IMR-90 (cell line): ENCODE measurements around the gene ANO10. TPM values are rescaled to one million over a fixed set of nuclear protein-coding genes. Genes with fewer than 3 reads are reported as not detected.

Experiments used
- ATAC-seq: fragments of 200-7000 bp; cut with Tn5 transposase; 2 replicates; pipeline ENCODE4 v1.9.1; 2020; ENCODE audit warnings: low read depth, mild to moderate bottlenecking, moderate library complexity
- BruUV-seq: library from RNA; stranded (reverse); fragments of 400-500 nt; replicated peaks from 2 replicates; lab custom pipeline; 2021; lab: Mats Ljungman, UMichigan
- CTCF ChIA-PET: fragments of 300-600 bp; formaldehyde crosslinking; extraction: SDS; loops from one replicate; lab custom pipeline; 2021; ENCODE audit warnings: antibody characterized with exemption; lab: Yijun Ruan, JAX
- POLR2A ChIA-PET: fragments of 300-600 bp; sonication (Branson Sonifier 250); formaldehyde crosslinking; loops from one replicate; lab custom pipeline; 2022; ENCODE audit warnings: antibody characterized with exemption; ENCODE audit not compliant: unreplicated experiment; lab: Charles Lee
- DNase-seq: peaks from one replicate; pipeline ENCODE4 v3.0.0; 2013
- H2AFZ ChIP-seq: replicated peaks from 2 replicates; pipeline ENCODE3; 2013; ENCODE audit warnings: low read length, mild to moderate bottlenecking; ENCODE audit not compliant: poor library complexity
- H2AK5ac ChIP-seq: 2 replicates; pipeline ENCODE4 v1.6.1; 2013; ENCODE audit warnings: low read depth, low read length, inconsistent platforms
- H2AK9ac ChIP-seq: replicated peaks from 2 replicates; pipeline ENCODE3; 2013; ENCODE audit warnings: mild to moderate bottlenecking, low read depth, low read length, moderate library complexity; ENCODE audit not compliant: poor library complexity
- H2BK120ac ChIP-seq: 2 replicates; pipeline ENCODE4 v1.6.1; 2013; ENCODE audit warnings: low read depth, low read length, inconsistent platforms
- H2BK15ac ChIP-seq: 3 replicates; pipeline ENCODE4 v1.6.1; 2013; ENCODE audit warnings: low read depth, low read length, inconsistent platforms
- H2BK20ac ChIP-seq: 2 replicates; pipeline ENCODE4 v1.6.1; 2013; ENCODE audit warnings: low read depth, mild to moderate bottlenecking, inconsistent platforms, low read length, moderate library complexity
- H2BK5ac ChIP-seq: 2 replicates; pipeline ENCODE4 v1.6.1; 2013; ENCODE audit warnings: mild to moderate bottlenecking, low read depth, low read length, inconsistent platforms; ENCODE audit not compliant: poor library complexity, severe bottlenecking
- H3K14ac ChIP-seq: replicated peaks from 2 replicates; pipeline ENCODE4 v1.6.1; 2013; ENCODE audit warnings: low read depth, low read length, inconsistent platforms
- H3K18ac ChIP-seq: 2 replicates; pipeline ENCODE4 v1.6.1; 2013; ENCODE audit warnings: low read depth, low read length, control low read depth
- H3K23ac ChIP-seq: 2 replicates; pipeline ENCODE4 v1.6.1; 2013; ENCODE audit warnings: low read depth, low read length, inconsistent platforms
- H3K27ac ChIP-seq: 2 replicates; pipeline ENCODE4 v1.5.1; 2013; ENCODE audit warnings: mild to moderate bottlenecking, control low read depth, low read length; ENCODE audit not compliant: insufficient read depth
- H3K27me3 ChIP-seq: 2 replicates; pipeline ENCODE4 v1.6.1; 2013; ENCODE audit warnings: low read length; ENCODE audit not compliant: control insufficient read depth, insufficient read depth
- H3K36me3 ChIP-seq: 2 replicates; pipeline ENCODE4 v1.6.1; 2013; ENCODE audit warnings: low read length, mixed read lengths; ENCODE audit not compliant: control insufficient read depth, insufficient read depth
- H3K4ac ChIP-seq: 2 replicates; pipeline ENCODE4 v1.6.1; 2013; ENCODE audit warnings: low read depth, low read length, inconsistent platforms
- H3K4me1 ChIP-seq: 2 replicates; pipeline ENCODE4 v1.6.1; 2013; ENCODE audit warnings: low read length, mixed read lengths; ENCODE audit not compliant: control insufficient read depth, insufficient read depth
- H3K4me2 ChIP-seq: 2 replicates; pipeline ENCODE4 v1.6.1; 2013; ENCODE audit warnings: low read depth, mild to moderate bottlenecking, control low read depth, low read length, moderate library complexity
- H3K4me3 ChIP-seq: 2 replicates; pipeline ENCODE4 v1.5.1; 2013; ENCODE audit warnings: low read depth, mild to moderate bottlenecking, control low read depth, low read length, moderate library complexity; ENCODE audit not compliant: insufficient read depth
- H3K56ac ChIP-seq: 2 replicates; pipeline ENCODE4 v1.6.1; 2013; ENCODE audit warnings: low read length, inconsistent platforms; ENCODE audit not compliant: insufficient read depth; ENCODE audit errors: extremely low read depth
- H3K79me1 ChIP-seq, 2 experiments: 2 replicates each; pipeline ENCODE4 v1.6.1; 2013; ENCODE audit warnings: low read length in 2 of 2, inconsistent platforms in 1 of 2, low read depth in 1 of 2
- H3K9ac ChIP-seq: 2 replicates; pipeline ENCODE4 v1.6.1; 2013; ENCODE audit warnings: low read depth, low read length, control low read depth
- H3K9me1 ChIP-seq: 2 replicates; pipeline ENCODE4 v1.6.1; 2013; ENCODE audit warnings: low read length, inconsistent platforms; ENCODE audit not compliant: insufficient read depth
- H3K9me3 ChIP-seq: 2 replicates; pipeline ENCODE4 v1.6.1; 2013; ENCODE audit warnings: low read length; ENCODE audit not compliant: control insufficient read depth, insufficient read depth
- H4K20me1 ChIP-seq: 2 replicates; pipeline ENCODE4 v1.6.1; 2013; ENCODE audit warnings: low read length, inconsistent platforms; ENCODE audit not compliant: insufficient read depth
- H4K5ac ChIP-seq: 2 replicates; pipeline ENCODE4 v1.6.1; 2013; ENCODE audit warnings: mild to moderate bottlenecking, low read depth, low read length, control low read depth
- H4K8ac ChIP-seq, 2 experiments: 2 replicates each; pipeline ENCODE4 v1.6.1; 2013; ENCODE audit warnings: low read depth in 2 of 2, low read length in 2 of 2, control low read depth in 1 of 2, inconsistent platforms in 1 of 2
- H4K91ac ChIP-seq: 2 replicates; pipeline ENCODE4 v1.6.1; 2013; ENCODE audit warnings: low read depth, low read length, inconsistent platforms; ENCODE audit not compliant: insufficient read depth
- BHLHE40 ChIP-seq: fragments of 150-350 bp; IDR thresholded peaks from 2 replicates; pipeline ENCODE4 v1.6.1; 2016; ENCODE audit warnings: mild to moderate bottlenecking, low read depth, low read length
- CEBPB ChIP-seq: IDR thresholded peaks from 2 replicates; pipeline ENCODE4 v1.6.1; 2012; ENCODE audit warnings: low read depth, low read length, improper control_type of control experiment
- CHD1 ChIP-seq: IDR thresholded peaks from 2 replicates; pipeline ENCODE4 v1.6.1; 2012; ENCODE audit warnings: low read depth, low read length, improper control_type of control experiment
- ELK1 ChIP-seq: fragments of 150-350 bp; IDR thresholded peaks from 2 replicates; pipeline ENCODE4 v1.6.1; 2016; ENCODE audit warnings: low read depth, mild to moderate bottlenecking, low read length, moderate library complexity, borderline replicate concordance
- FOS ChIP-seq: fragments of 150-350 bp; IDR thresholded peaks from 2 replicates; pipeline ENCODE4 v1.6.1; 2016; ENCODE audit warnings: low read depth, low read length
- MAZ ChIP-seq: IDR thresholded peaks from 2 replicates; pipeline ENCODE4 v1.6.1; 2012; ENCODE audit warnings: low read depth, mild to moderate bottlenecking, low read length, improper control_type of control experiment, moderate library complexity, borderline replicate concordance
- MXI1 ChIP-seq: IDR thresholded peaks from 2 replicates; pipeline ENCODE4 v1.6.1; 2012; ENCODE audit warnings: low read depth, mild to moderate bottlenecking, low read length, moderate library complexity, borderline replicate concordance
- RAD21 ChIP-seq: IDR thresholded peaks from 2 replicates; pipeline ENCODE4 v1.6.1; 2012; ENCODE audit warnings: low read length, improper control_type of control experiment
- RFX5 ChIP-seq: IDR thresholded peaks from 2 replicates; pipeline ENCODE4 v1.8.0; 2012; ENCODE audit warnings: low read depth, mild to moderate bottlenecking, low read length, moderate library complexity
- SMC3 ChIP-seq: fragments of 150-350 bp; IDR thresholded peaks from 2 replicates; pipeline ENCODE4 v1.6.1; 2016; ENCODE audit warnings: low read depth, mild to moderate bottlenecking, antibody characterized with exemption, low read length, moderate library complexity
- USF2 ChIP-seq: fragments of 150-350 bp; IDR thresholded peaks from 2 replicates; pipeline ENCODE4 v1.6.1; 2017; ENCODE audit warnings: mild to moderate bottlenecking, antibody characterized with exemption, low read length, low read depth
- WGBS, 2 experiments: methylation state at CpG; one replicate each; pipeline versions ENCODE4 v1.1.5 to v1.1.7; 2013; ENCODE audit warnings: missing lambda C conversion rate in 2 of 2; ENCODE audit not compliant: insufficient read length in 1 of 2; ENCODE audit errors: extremely low coverage in 2 of 2; 5-methylcytosine and 5-hydroxymethylcytosine counted together
- dilution Hi-C: fragments of 300-500 bp; cut with HindIII; formaldehyde crosslinking; loops from one replicate; pipeline ENCODE4 v1.14.3; 2018; ENCODE audit warnings: low sequenced_read_pairs; ENCODE audit not compliant: unreplicated experiment
- in situ Hi-C: fragments of 300-500 bp; cut with MboI; formaldehyde crosslinking; loops from 3 replicates; pipeline ENCODE4 v1.14.3; 2019; ENCODE audit warnings: low sequenced_read_pairs, inconsistent platforms, mixed read lengths
- intact Hi-C: fragments of 100-400 bp; cut with micrococcal nuclease; formaldehyde crosslinking; loops from 2 replicates; pipeline ENCODE4 v1.10.0; 2022
- polyA plus RNA-seq, 3 experiments: library from polyadenylated mRNA; depleted of rRNA; stranded (reverse); fragments of >200 nt; gene quantifications; 2 replicates each; pipeline ENCODE4 v1.2.3, GENCODE V29; 2012; ENCODE audit warnings: low replicate concordance in 1 of 3
- total RNA-seq: library from RNA; depleted of rRNA; stranded (reverse); fragments of >200 nt; gene quantifications from 2 replicates; pipeline ENCODE4 v1.2.3, GENCODE V29; 2012

The ANO10 gene
- total and polyA plus RNA-seq, 2 of the 4 experiments (the other 2 are of a cell fraction): 28.5 to 41.6 TPM

DNA sequence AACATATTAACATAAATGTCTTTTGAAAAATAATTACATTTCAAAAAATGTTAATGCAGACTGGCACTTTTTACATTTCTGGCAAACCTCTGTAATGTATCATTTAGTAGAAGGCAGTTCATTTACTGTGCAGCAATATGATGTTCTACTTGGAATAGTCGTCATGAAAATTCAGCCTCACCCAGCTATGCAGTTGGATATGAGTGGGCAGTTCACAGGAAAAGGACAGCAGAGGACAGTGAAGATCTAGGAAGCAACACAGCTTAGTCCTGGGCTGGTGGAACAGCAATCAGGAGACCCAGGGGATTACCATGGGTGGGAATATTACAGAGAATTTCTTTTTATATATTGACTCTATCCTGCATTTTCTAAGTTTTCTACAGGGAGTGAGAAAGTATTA is 63.6 kb downstream of the ANO10 start:
- Histone ChIP-seq H3K27me3 (no peaks in the 10 kb centered on the region), H3K4me2 (no peak overlapping the region), H2AK5ac (no peak overlapping the region), H3K4ac (no peak overlapping the region), H2BK120ac (no peak overlapping the region), H3K14ac (no peak overlapping the region), H3K4me3 (no peak overlapping the region), H3K9ac (no peak overlapping the region), H4K91ac (no peak overlapping the region), H4K8ac (no peak overlapping the region), H4K5ac (no peak overlapping the region), H3K56ac (no peak overlapping the region), H4K20me1 (no peaks in the 10 kb centered on the region), H3K36me3 (peaks cover 18% of the 10 kb centered on the region), H3K9me1 (peaks cover 3% of the 10 kb centered on the region; the same call in 1 of the 2 replicates), H3K9me3 (no peaks in the 10 kb centered on the region), H3K23ac (no peak overlapping the region), H3K79me1 (0 out of 4 replicates have a peak, but pooled peaks cover 0 to 3% of the 10 kb centered on the region in 2 experiments), H3K18ac (no peak overlapping the region), H2BK20ac (no peak overlapping the region), H2BK5ac (no peak overlapping the region), H3K4me1 (peaks cover 3% of the 10 kb centered on the region; the same call in 1 of the 2 replicates), H3K27ac (no peak overlapping the region), H2AFZ (no peak overlapping the region), H2BK15ac (no peak overlapping the region), H2AK9ac (no peak overlapping the region)
- ChIA-PET CTCF (interaction anchor here (0.5 to 0.8 kb wide), 4 partner anchors 14 to 702 kb away, joined by 3 to 4 read pairs (median 3); no protein-coding TSS in a partner anchor), POLR2A (no interaction called here)
- dilution Hi-C loops: no loop called here
- DNase-seq (no peak), ATAC-seq (no peak)
- in situ Hi-C loops: no loop called here
- no CpG with 5 or more reads among the region's 1 CpG for WGBS, 2 experiments
- no TSS peak for BruUV-seq
- TF ChIP-seq MAZ: no peak
- TF ChIP-seq BHLHE40: no peak
- no peak for TF ChIP-seq ELK1
- no peak for TF ChIP-seq USF2
- no peak for TF ChIP-seq FOS
- no peak for TF ChIP-seq RAD21
- no peak for TF ChIP-seq SMC3
- no peak for TF ChIP-seq MXI1
- TF ChIP-seq CEBPB: no peak
- TF ChIP-seq CHD1: no peak
- TF ChIP-seq RFX5: no peak
- intact Hi-C loops: no loop called here
